Kidney (tissue), 14 donors: ENCODE data around the gene NDUFA13. TPM values are rescaled to one million over a fixed set of nuclear protein-coding genes. Genes with fewer than 3 reads are reported as not detected.

Source experiments
- DNase-seq, 5 donors: peaks; one replicate each; pipeline ENCODE4 v3.0.0-alpha.2; 2013 to 2020
- FAIRE-seq: peaks from 2 replicates; lab custom pipeline; 2012; peaks lifted over from hg19 to GRCh38; lab: Jason Lieb, UNC
- H3K27ac ChIP-seq, 2 donors: one replicate each; pipeline ENCODE4 v1.7.0; 2013; ENCODE audit warnings: low read depth in 2 of 2, low read length in 2 of 2, inconsistent platforms in 1 of 2
- H3K27me3 ChIP-seq: one replicate; pipeline ENCODE4 v1.7.1; 2013; ENCODE audit warnings: low read length, inconsistent platforms; ENCODE audit not compliant: control insufficient read depth, insufficient read depth
- H3K36me3 ChIP-seq, 3 donors: one replicate each; pipeline versions ENCODE4 v1.7.0 to v1.7.1; 2013; ENCODE audit warnings: low read length in 3 of 3, control low read depth in 1 of 3, inconsistent platforms in 1 of 3; ENCODE audit not compliant: insufficient read depth in 3 of 3, control insufficient read depth in 2 of 3
- H3K4me1 ChIP-seq, 3 donors: one replicate each; pipeline versions ENCODE4 v1.7.0 to v1.7.1; 2013; ENCODE audit warnings: low read length in 3 of 3, inconsistent platforms in 1 of 3, low read depth in 1 of 3; ENCODE audit not compliant: control insufficient read depth in 2 of 3, insufficient read depth in 2 of 3
- H3K4me3 ChIP-seq, 3 donors: one replicate each; pipeline versions ENCODE4 v1.7.0 to v1.8.1; 2013; ENCODE audit warnings: low read length in 3 of 3, control low read depth in 1 of 3, inconsistent platforms in 1 of 3
- H3K9ac ChIP-seq, 3 donors: one replicate each; pipeline versions ENCODE4 v1.7.0 to v1.7.1; 2013; ENCODE audit warnings: low read length in 3 of 3, control low read depth in 1 of 3, inconsistent platforms in 1 of 3
- H3K9me3 ChIP-seq, 3 donors: one replicate each; pipeline versions ENCODE4 v1.7.0 to v1.7.1; 2013; ENCODE audit warnings: low read length in 3 of 3, control low read depth in 1 of 3, inconsistent platforms in 1 of 3; ENCODE audit not compliant: control insufficient read depth in 2 of 3, insufficient read depth in 1 of 3
- CTCF ChIP-seq: IDR thresholded peaks from 3 replicates; pipeline ENCODE4 v1.5.1; 2012; ENCODE audit warnings: mild to moderate bottlenecking, moderate library complexity, borderline replicate concordance; ENCODE audit not compliant: insufficient read depth; ENCODE audit errors: extremely low read depth
- intact Hi-C: fragments of 100-400 bp; cut with DNase I; formaldehyde crosslinking; loops from one replicate; pipeline ENCODE4 v1.11.1; 2022
- polyA plus RNA-seq: library from polyadenylated mRNA; stranded (reverse); fragments of 350-450 nt; fragmentation: Illumina TruSeq; extraction: RNeasy Lipid Tissue Mini Kit (QIAGEN cat#74804); gene quantifications from one replicate; pipeline ENCODE4 v1.2.3, GENCODE V29; 2014; ENCODE audit warnings: low read depth, low replicate concordance; ENCODE audit not compliant: insufficient read depth
- total RNA-seq: library from RNA; stranded (reverse); fragmentation: NEBNext Ultra II Directional; extraction: Animal tissue kit (Norgen Biotek cat#: 25700); gene quantifications from one replicate; pipeline ENCODE4 v1.2.1, GENCODE V29; 2021
- donor health status: control.
- donor health status: control.
- donor health status: control.
- donor health status: control.
- donor health status: control.
- donor health status: DM: yes; HTN: yes; CAD: no.
- donor health status: Normal renal cell carcinoma (clear cell type).

The NDUFA13 gene
- total and polyA plus RNA-seq, 2 donors from 2014 or later, result 328 to 627 TPM

DNA sequence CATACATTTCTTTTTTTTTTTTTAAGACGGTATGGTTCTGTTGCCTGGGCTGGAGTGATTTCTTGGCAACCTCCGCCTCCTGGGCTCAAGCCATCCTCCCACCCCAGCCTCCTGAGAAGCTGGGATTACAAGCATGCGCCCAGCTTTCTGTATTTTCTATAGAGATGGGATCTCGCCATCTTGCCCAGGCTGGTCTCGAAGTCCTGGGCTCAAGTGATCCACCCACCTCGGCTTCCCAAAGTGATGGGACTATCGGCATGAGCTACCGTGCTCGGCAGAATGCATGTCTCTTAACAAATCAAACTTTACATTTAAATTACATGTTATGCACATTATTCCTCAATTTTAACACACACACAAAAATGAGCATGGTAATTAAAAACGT is 1.2 kb downstream of the NDUFA13 start:
- Histone ChIP-seq H3K9me3 (no peaks in the 10 kb centered on the region), H3K9ac (peak overlapping the region in 1 of 3 donors; percentile 90), H3K4me1 (peaks cover 0 to 9% (median 8%) of the 10 kb centered on the region in 3 donors), H3K27ac (no peak overlapping the region), H3K36me3 (peaks cover 0 to 5% (median 2%) of the 10 kb centered on the region in 3 donors), H3K4me3 (peak overlapping the region in 1 of 3 donors; percentile 97), H3K27me3 (no peaks in the 10 kb centered on the region)
- DNase-seq (no peak), FAIRE-seq (no peak)
- intact Hi-C loops, result no loop called here
- TF ChIP-seq CTCF, result no peak

GRCh38 chr19:19520989-19521388 is 5.0 kb downstream of the NDUFA13 start:
- Histone ChIP-seq H3K4me1 (peaks cover 0 to 3% (median 2%) of the 10 kb centered on the region in 3 donors), H3K36me3 (peaks cover 0 to 8% (median 4%) of the 10 kb centered on the region in 3 donors), H3K27ac (no peak overlapping the region), H3K27me3 (no peaks in the 10 kb centered on the region), H3K9ac (no peak overlapping the region), H3K9me3 (no peaks in the 10 kb centered on the region), H3K4me3 (no peak overlapping the region)
- FAIRE-seq (no peak), DNase-seq (no peak)
- intact Hi-C loops, result no loop called here
- TF ChIP-seq CTCF, result no peak

DNA sequence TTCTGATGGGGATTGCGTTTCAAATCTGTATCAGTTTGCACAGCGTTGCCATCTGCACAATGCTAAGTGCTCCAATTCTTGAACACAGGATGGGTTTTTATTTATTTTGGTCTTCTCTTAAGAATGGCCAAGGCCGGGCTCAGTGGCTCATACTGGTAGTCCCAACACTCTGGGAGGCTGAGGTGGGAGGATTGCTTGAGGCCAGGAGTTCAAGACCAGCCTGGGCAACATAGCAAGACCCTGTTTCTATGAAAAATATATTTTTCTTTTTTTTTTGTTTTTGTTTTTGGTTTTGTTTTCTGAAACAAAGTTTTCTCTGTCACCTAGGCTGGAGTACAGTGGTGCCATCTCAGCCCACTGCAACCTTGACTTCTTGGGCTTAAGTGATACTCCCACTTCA is 7.2 kb downstream of the NDUFA13 start:
- FAIRE-seq (no peak), DNase-seq (no peak)
- no peak for TF ChIP-seq CTCF
- no peak overlapping the region for H3K4me3 ChIP-seq
- H3K9ac ChIP-seq, result no peak overlapping the region
- intact Hi-C loops, result no loop called here
- H3K36me3 ChIP-seq, result peaks cover 0 to 8% (median 4%) of the 10 kb centered on the region in 3 donors
- no peak overlapping the region for H3K27ac ChIP-seq
- peaks cover 0 to 2% (median 0%) of the 10 kb centered on the region in 3 donors for H3K4me1 ChIP-seq
- H3K27me3 ChIP-seq, result no peaks in the 10 kb centered on the region
- no peaks in the 10 kb centered on the region for H3K9me3 ChIP-seq

- Histone ChIP-seq H3K27ac (no peak overlapping the region), H3K9ac (no peak overlapping the region), H3K36me3 (peaks cover 0 to 8% (median 4%) of the 10 kb centered on the region in 3 donors), H3K4me3 (no peak overlapping the region), H3K9me3 (no peaks in the 10 kb centered on the region), H3K27me3 (no peaks in the 10 kb centered on the region), H3K4me1 (peaks cover 0 to 2% (median 0%) of the 10 kb centered on the region in 3 donors)
- FAIRE-seq (no peak), DNase-seq (no peak)
- TF ChIP-seq CTCF, result no peak
- intact Hi-C loops, result no loop called here
These were observed 8.0 kb downstream of the NDUFA13 start for GRCh38 chr19:19524053-19524452.
